ENCODE data around the gene PSMA7. TPM values are rescaled to one million over a fixed set of nuclear protein-coding genes. Genes with fewer than 3 reads are reported as not detected.

Gene PSMA7
- polyA plus RNA-seq, 1 donor, result 163 TPM

GRCh38 chr20:62137478-62138203 lies 5.6 kb downstream of the PSMA7 start:
- Histone ChIP-seq H3K4me1 (ENCODE audit: control insufficient read depth, insufficient read depth, low read length) (peaks cover 14% of the 10 kb centered on the region), H3K4me3 (ENCODE audit: low read length) (no peak overlapping the region), H3K9me3 (ENCODE audit: control insufficient read depth, low read depth, low read length) (no peaks in the 10 kb centered on the region), H3K27me3 (ENCODE audit: control insufficient read depth, insufficient read depth, low read length) (no peaks in the 10 kb centered on the region), H3K27ac (ENCODE audit: low read length) (no peak overlapping the region), H3K36me3 (ENCODE audit: control insufficient read depth, insufficient read depth, low read length) (peaks cover 84% of the 10 kb centered on the region)
- WGBS (ENCODE audit: insufficient coverage, low lambda C conversion rate), result no CpG with 5 or more reads among the region's 8 CpGs
- no peak for DNase-seq

- no peak for DNase-seq
- WGBS (ENCODE audit: insufficient coverage, low lambda C conversion rate), result no CpG with 5 or more reads among the region's 6 CpGs
- Histone ChIP-seq H3K27me3 (ENCODE audit: control insufficient read depth, insufficient read depth, low read length) (no peaks in the 10 kb centered on the region), H3K27ac (ENCODE audit: low read length) (no peak overlapping the region), H3K9me3 (ENCODE audit: control insufficient read depth, low read depth, low read length) (no peaks in the 10 kb centered on the region), H3K4me3 (ENCODE audit: low read length) (no peak overlapping the region), H3K36me3 (ENCODE audit: control insufficient read depth, insufficient read depth, low read length) (peaks cover 90% of the 10 kb centered on the region), H3K4me1 (ENCODE audit: control insufficient read depth, insufficient read depth, low read length) (peaks cover 14% of the 10 kb centered on the region)
Observed at GRCh38 chr20:62137092-62137384, 6.2 kb downstream of the PSMA7 start.

- H3K27me3 ChIP-seq (ENCODE audit: control insufficient read depth, insufficient read depth, low read length), result no peaks in the 10 kb centered on the region
- peak; percentile 58 to 71 for DNase-seq
- H3K9me3 ChIP-seq (ENCODE audit: control insufficient read depth, low read depth, low read length), result no peaks in the 10 kb centered on the region
- 82% methylated on average over 3 of the region's 8 CpGs for WGBS (ENCODE audit: insufficient coverage, low lambda C conversion rate)
- peaks cover 95% of the 10 kb centered on the region for H3K36me3 ChIP-seq (ENCODE audit: control insufficient read depth, insufficient read depth, low read length)
- peaks cover 8% of the 10 kb centered on the region for H3K4me1 ChIP-seq (ENCODE audit: control insufficient read depth, insufficient read depth, low read length)
- H3K27ac ChIP-seq (ENCODE audit: low read length), result no peak overlapping the region
- no peak overlapping the region for H3K4me3 ChIP-seq (ENCODE audit: low read length)
Observed at GRCh38 chr20:62136283-62137091, 6.7 kb downstream of the PSMA7 start.

GRCh38 chr20:62135573-62136266 lies 7.5 kb downstream of the PSMA7 start:
- H3K4me3 ChIP-seq (ENCODE audit: low read length), result no peak overlapping the region
- H3K27ac ChIP-seq (ENCODE audit: low read length), result no peak overlapping the region
- no CpG with 5 or more reads among the region's 8 CpGs for WGBS (ENCODE audit: insufficient coverage, low lambda C conversion rate)
- peaks cover 97% of the 10 kb centered on the region for H3K36me3 ChIP-seq (ENCODE audit: control insufficient read depth, insufficient read depth, low read length)
- H3K4me1 ChIP-seq (ENCODE audit: control insufficient read depth, insufficient read depth, low read length), result peaks cover under 1% of the 10 kb centered on the region
- no peak for DNase-seq
- no peaks in the 10 kb centered on the region for H3K9me3 ChIP-seq (ENCODE audit: control insufficient read depth, low read depth, low read length)
- H3K27me3 ChIP-seq (ENCODE audit: control insufficient read depth, insufficient read depth, low read length), result no peaks in the 10 kb centered on the region

- no peaks in the 10 kb centered on the region for H3K27me3 ChIP-seq (ENCODE audit: control insufficient read depth, insufficient read depth, low read length)
- no peak overlapping the region for H3K27ac ChIP-seq (ENCODE audit: low read length)
- H3K36me3 ChIP-seq (ENCODE audit: control insufficient read depth, insufficient read depth, low read length), result peaks cover 97% of the 10 kb centered on the region
- DNase-seq, result no peak
- 94% methylated on average over 3 of the region's 11 CpGs for WGBS (ENCODE audit: insufficient coverage, low lambda C conversion rate)
- H3K9me3 ChIP-seq (ENCODE audit: control insufficient read depth, low read depth, low read length), result no peaks in the 10 kb centered on the region
- no peak overlapping the region for H3K4me3 ChIP-seq (ENCODE audit: low read length)
- H3K4me1 ChIP-seq (ENCODE audit: control insufficient read depth, insufficient read depth, low read length), result no peaks in the 10 kb centered on the region
Observed at GRCh38 chr20:62134735-62135231, 8.4 kb downstream of the PSMA7 start.

GRCh38 chr20:62133864-62134263 lies 9.3 kb downstream of the PSMA7 start:
- peaks cover 97% of the 10 kb centered on the region for H3K36me3 ChIP-seq (ENCODE audit: control insufficient read depth, insufficient read depth, low read length)
- no peak for DNase-seq
- no peaks in the 10 kb centered on the region for H3K9me3 ChIP-seq (ENCODE audit: control insufficient read depth, low read depth, low read length)
- H3K27me3 ChIP-seq (ENCODE audit: control insufficient read depth, insufficient read depth, low read length), result no peaks in the 10 kb centered on the region
- WGBS (ENCODE audit: insufficient coverage, low lambda C conversion rate), result no CpG with 5 or more reads among the region's 12 CpGs
- H3K4me3 ChIP-seq (ENCODE audit: low read length), result no peak overlapping the region
- no peak overlapping the region for H3K27ac ChIP-seq (ENCODE audit: low read length)
- H3K4me1 ChIP-seq (ENCODE audit: control insufficient read depth, insufficient read depth, low read length), result no peaks in the 10 kb centered on the region

- WGBS (ENCODE audit: insufficient coverage, low lambda C conversion rate), result no CpG with 5 or more reads among the region's 29 CpGs
- Histone ChIP-seq H3K9me3 (ENCODE audit: control insufficient read depth, low read depth, low read length) (no peaks in the 10 kb centered on the region), H3K4me1 (ENCODE audit: control insufficient read depth, insufficient read depth, low read length) (no peaks in the 10 kb centered on the region), H3K4me3 (ENCODE audit: low read length) (no peak overlapping the region), H3K36me3 (ENCODE audit: control insufficient read depth, insufficient read depth, low read length) (peaks cover 97% of the 10 kb centered on the region), H3K27me3 (ENCODE audit: control insufficient read depth, insufficient read depth, low read length) (no peaks in the 10 kb centered on the region), H3K27ac (ENCODE audit: low read length) (no peak overlapping the region)
- DNase-seq, result no peak
Observed at GRCh38 chr20:62133051-62133845, 9.9 kb downstream of the PSMA7 start.

- WGBS (ENCODE audit: insufficient coverage, low lambda C conversion rate), result 100% methylated on average over 1 of the region's 7 CpGs
- H3K27ac ChIP-seq (ENCODE audit: low read length), result no peak overlapping the region
Observed at GRCh38 chr20:62132421-62132820, 10.8 kb downstream of the PSMA7 start.

GRCh38 chr20:62131560-62132320 lies 11.5 kb downstream of the PSMA7 start:
- Histone ChIP-seq H3K4me3 (ENCODE audit: low read length) (no peak overlapping the region), H3K27ac (ENCODE audit: low read length) (no peak overlapping the region), H3K27me3 (ENCODE audit: control insufficient read depth, insufficient read depth, low read length) (no peaks in the 10 kb centered on the region), H3K9me3 (ENCODE audit: control insufficient read depth, low read depth, low read length) (no peaks in the 10 kb centered on the region), H3K36me3 (ENCODE audit: control insufficient read depth, insufficient read depth, low read length) (peaks cover 98% of the 10 kb centered on the region), H3K4me1 (ENCODE audit: control insufficient read depth, insufficient read depth, low read length) (no peaks in the 10 kb centered on the region)
- no CpG with 5 or more reads among the region's 25 CpGs for WGBS (ENCODE audit: insufficient coverage, low lambda C conversion rate)
- DNase-seq, result no peak

More at GRCh38 chr20:62132421-62132820, 10.8 kb downstream of the PSMA7 start:
- Histone ChIP-seq H3K9me3 (ENCODE audit: control insufficient read depth, low read depth, low read length) (no peaks in the 10 kb centered on the region), H3K4me3 (ENCODE audit: low read length) (no peak overlapping the region), H3K36me3 (ENCODE audit: control insufficient read depth, insufficient read depth, low read length) (peaks cover 97% of the 10 kb centered on the region), H3K4me1 (ENCODE audit: control insufficient read depth, insufficient read depth, low read length) (no peaks in the 10 kb centered on the region), H3K27me3 (ENCODE audit: control insufficient read depth, insufficient read depth, low read length) (no peaks in the 10 kb centered on the region)
- no peak for DNase-seq
